HG03103 (cell line): ENCODE results near the gene KLHL40.

Source experiments
- ATAC-seq: cut with Tn5 transposase; IDR thresholded peaks from one replicate; pipeline ENCODE4 v1.9.1; 2021; ENCODE audit warnings: low read depth; ENCODE audit not compliant: unreplicated experiment

Gene KLHL40

DNA sequence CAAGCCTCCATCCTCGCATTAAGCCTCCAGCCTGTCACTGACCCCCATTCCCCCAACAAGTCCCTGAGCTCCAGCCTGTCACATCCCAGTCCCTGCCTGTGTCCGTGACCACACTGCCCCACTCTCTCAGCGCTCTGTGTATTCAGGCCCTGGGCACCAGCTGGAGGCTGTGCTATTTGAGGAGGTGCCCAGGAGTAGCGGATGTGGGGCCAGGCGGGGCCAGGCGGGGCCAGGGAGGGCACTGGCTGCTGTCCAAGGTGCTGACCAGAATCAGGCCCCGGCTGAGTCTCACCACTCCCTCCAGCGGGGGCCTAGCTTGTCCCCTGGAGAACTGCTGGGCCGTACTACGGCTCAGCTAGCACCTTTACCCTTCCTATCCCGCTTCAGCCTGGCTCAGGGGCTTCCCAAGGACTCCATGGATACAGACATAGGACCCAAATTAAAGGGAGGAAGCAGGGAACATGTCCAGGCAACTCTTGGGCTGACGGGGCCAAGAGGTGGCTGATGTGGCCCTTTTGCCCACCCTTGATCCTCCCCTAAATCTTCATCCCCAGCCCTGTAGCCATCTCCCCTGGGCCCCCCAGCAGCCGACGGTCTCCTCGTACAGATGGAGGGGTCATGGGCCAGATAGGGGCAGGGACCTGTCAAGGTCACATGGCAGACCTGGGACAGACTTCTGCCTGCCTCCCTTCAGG lies 16.2 kb downstream of the KLHL40 start:
- no peak for ATAC-seq

DNA sequence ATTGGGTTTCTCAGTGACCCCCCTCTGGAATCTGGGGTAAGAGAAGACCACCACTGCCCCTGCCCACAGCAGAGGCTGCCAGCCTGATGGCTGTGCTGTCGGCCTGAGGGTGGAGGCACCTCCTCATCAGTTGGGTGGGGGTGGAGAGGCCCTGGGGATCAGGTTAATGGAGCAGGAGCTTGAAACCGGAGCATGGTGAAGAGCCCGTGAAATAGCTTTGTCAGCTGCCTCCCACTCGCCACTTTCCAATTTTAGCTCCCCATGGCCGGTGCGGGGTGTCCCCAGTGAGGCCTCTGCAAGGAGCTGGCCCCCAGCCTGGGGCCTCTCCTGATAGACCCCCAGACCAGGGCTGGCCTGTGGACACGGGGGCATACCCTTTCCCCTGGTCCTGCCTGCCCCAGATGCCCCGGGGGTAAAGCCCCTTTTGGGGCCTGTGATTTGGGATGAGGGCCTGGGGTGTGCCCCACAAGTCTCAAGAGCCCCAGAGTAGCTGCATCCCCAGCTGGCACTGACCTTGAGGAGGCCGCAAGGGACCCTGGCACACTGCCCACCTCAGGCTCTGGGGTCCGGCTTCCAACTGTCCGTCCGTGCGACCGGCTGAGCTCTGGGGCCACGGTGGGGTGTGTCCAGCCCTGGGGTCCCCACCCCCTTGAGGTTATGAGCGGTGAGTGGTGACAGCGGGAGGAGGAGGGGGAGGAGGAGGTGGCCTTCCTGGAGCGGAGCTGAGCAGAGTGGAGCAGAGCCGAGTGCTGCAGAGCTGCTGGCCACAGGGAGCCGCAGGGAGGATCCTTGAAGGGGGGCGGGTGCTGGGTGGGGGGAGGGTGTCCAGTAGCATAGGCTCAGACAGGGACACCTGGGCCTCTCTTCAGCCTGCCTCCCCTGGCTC lies 17.0 kb downstream of the KLHL40 start, which contains the start of gene HHATL:
TSS of gene HHATL (minus strand) at position 733 of the 886 bp plus-strand sequence. CDS start 1,972 bp downstream, outside the sequence.
- no peak for ATAC-seq

DNA sequence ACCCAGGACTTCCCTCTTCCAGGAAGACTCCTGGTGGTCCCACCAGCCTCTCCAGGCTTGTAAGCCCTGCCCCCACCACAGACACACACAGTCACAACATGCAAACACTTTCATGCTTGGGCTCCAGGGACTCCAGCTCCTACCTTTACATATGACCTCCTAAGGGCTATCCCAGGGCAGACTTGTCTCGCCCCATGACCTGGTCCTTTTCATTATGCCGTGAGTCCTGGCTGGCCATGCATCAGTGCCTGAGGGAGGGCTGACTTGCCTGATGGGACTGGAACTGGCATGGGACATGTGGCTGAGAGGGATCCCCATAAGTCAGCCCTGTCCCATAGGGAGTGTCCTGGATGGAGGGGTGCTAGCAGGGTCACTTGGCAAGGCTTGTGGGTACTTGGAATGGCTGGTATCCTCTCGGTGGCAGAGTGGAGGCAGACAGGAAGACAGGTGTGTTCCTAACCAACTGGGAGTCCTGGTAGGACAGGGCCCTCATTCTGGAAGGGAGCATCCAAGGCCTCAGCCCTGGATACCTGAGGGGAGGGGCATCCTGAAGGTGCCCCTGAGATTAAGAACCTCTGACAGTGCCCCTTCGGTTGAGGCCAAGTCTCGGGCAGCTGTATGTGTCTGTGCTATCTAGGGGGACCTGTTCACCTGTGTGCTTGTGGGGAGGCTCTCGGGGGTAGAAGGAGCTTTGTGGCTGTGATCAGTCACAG lies 17.8 kb downstream of the KLHL40 start:
- no peak for ATAC-seq

DNA sequence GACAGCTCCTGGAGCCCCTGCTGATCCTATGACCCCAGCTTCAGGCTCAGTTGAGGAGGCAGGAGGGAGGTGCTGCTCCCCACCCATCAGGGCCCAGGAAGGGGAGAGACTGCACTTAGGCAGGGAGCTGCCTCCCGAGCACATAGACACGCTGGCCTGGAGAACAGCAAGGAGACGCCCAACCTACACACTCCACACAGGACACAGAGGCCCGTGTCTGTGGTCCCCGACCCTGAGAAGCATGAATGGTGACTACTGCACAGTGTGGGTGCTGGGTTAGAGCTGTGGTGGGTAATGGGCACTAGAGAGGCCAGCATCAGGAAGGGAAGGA lies 18.3 kb downstream of the KLHL40 start:
- ATAC-seq: no peak

DNA sequence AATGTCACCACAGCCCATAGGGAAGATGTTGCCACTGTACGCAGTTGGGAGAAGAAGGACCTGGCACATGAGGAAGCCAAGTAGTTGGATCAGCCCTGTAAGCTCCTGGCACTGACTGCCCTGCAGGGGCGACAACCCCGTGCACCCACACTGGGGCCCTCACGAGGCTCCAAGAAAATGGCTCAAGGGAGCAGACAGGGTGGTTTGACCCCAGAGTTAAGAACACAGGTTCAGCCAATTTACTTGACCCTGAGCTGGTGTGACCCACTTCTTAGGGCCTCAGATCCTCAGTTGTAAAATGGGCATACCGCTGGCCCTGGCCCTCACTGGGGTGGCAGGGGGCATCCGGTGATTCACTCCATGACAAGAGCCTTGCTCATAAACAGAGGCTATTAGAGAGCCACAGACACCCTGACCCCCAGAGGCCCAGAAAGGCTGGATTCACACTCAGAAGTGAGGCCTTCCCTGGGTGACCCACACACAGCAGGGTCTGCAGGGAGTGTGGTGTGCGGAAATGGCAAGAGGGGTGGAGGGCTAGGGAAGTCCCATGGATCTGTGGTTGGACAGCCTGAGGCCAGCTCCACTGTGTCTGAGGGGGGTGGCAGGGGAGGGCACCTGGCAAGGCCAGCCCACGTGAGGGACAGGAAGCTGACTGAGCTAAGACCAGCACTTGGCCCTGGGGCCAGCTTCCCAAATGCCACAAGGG lies 19.0 kb downstream of the KLHL40 start:
- no peak for ATAC-seq

DNA sequence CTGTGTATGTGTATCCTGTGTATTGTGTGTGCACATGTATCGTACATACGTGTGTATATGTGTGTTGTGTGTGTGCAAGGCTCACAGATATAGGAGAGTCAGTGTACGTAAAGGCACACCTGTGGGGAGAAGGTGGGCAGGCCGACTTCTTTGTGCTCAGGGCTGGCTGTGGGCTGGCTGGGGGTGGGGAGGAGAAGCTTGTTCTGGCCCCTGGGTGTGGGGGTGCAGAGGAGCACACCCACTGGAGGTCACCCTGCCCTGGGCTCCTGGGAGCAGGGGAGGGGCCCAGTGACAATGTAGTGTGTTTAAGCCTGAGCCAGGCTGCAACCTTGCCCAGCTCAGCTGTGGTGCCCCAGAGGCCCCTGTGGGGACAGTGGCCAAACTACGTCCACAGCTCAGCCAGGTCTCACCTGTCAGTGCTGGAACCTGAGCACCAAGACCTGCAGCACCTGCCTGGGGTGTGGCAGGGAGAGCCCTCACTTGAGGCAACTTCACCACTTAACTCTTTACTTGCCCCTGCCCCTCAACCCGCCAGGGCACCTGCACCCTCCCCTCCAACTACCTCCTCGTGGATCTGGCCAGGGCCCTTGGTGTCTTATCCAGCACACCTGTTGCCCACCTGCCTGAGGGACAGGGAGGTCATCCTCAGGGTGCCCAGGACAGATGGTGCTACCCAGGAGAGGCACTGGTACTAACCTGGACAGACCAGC lies 19.9 kb downstream of the KLHL40 start:
- no peak for ATAC-seq

DNA sequence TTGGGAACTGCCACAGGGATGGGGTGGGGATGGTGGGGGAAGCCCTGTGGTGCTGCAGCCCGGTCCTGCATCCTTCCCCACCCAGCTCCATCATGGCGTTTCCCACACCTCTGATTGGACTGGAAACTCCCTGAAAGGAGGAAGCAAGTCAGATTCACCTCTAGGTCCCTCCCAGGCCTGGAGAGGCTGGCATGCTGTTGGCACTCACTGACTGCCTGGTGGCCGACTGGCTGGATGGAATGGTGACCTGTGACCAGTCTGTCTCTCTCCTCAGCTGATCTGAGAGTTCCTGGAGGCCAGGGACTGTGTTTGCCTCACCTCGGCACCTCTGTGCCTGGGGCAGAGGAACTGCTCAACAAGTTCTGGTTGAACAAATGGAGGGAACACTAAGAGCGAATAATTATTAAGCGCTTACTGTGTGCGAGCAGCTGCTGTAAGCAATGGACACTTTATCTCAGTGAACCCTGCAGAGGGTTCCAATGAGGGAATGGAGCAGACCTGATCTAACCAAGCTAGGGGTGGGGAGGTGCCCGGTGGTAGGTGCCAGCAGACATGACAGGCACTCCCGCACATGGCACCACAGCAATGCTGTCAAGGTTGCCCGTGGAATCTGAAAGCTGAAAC lies 20.7 kb downstream of the KLHL40 start:
- ATAC-seq: no peak

DNA sequence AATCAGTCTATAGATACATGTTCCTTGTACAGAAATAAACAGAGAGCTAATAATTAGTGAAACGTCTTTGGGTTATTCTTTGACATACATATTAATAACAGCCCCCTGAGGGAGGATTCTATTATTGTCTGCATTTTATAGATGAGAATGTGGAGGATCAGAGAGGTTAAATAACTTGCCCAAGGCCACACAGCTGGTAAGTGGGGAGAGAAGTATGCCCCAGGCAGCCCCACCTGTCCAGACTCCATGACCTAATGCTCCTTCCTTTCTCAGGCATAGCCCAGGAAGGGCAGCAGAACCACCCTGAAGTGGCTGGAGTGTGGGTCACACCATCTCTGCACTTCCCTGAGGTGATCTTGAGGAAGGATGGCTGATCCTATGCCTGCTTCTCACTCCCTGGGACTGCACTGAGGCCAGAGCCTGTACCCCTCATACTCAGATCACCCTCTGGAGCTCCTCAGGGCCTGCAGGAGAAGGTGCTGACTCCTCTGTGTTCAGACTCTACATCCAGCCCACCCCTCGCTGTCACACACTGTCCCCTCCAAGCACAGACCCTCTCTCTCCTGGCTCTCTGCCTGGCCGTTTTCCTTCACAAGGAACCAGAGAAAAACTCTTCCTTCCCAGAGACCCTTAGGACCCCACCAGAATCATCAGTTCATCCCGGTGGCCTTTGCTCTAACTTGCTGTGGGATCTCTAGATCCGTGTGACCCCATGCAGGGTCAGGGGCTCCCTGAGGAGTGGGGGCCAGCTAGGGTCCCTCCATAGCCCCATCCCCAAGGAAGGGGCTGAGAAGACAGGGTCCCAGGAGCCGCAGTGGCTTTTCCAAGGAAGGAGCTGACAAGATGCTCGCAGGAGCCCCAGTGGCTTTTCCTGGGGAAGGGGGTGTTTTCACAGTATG lies 21.6 kb downstream of the KLHL40 start:
- ATAC-seq: no peak

DNA sequence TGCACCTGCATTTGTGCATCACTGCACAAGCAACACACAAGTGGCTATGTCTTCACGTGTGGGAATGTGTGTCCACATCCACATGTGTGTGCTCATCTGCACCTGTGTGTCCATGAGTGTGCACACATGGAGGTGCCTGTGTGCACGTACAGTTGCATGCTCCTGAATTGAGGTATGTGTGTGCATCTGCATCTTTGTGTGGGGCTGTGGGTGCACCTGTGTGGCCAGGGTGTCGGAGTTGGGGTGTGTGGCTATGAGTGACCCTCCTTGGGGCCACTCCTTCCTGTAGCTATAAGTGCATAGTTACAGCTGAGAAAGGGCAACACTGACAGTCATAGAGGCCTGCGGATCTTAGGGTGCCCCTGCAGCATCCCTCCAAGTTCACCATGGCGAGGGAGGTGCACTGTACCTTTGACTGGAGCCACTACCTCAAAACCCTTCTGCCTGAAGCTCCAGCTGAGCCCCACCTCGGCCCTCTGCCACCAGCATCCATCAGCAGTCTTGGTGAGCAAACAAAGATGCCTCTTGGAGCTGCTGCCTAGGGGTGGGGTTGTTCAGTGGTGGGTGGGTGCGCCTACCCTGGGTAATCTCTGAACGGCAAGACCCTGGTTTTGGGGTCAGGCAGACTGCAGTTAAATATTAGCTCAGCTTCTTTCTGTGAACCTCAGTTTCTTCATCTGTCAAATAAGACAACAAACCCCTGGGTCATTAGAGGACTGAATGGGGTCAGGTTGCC lies 22.5 kb downstream of the KLHL40 start:
- ATAC-seq: no peak

DNA sequence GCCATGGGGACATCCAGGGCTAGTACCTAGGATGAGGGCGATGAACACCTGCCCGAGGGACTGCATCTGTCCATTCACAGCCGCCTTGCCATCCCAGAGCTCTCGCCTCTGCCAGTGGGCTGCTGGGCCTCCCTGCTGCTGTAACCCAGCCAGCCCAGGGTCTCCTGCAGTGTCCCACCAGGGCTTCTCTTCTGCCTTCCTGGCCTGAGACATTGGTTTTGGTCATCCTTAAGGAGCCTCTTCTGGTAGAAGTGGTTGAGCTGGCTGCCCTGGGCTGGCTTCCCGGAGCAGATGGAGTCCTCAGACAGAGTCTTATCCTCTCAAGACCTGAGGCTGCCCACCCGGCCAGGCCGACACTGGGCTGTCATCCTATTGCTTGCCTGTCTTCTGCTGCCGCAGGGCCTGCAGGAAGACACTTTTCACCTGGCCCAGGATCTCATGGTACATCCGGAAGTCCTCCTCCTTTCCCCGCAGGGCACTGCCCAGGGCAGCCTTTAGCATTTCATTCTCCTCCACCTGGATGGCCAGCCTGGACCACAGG lies 23.3 kb downstream of the KLHL40 start:
- no peak for ATAC-seq

DNA sequence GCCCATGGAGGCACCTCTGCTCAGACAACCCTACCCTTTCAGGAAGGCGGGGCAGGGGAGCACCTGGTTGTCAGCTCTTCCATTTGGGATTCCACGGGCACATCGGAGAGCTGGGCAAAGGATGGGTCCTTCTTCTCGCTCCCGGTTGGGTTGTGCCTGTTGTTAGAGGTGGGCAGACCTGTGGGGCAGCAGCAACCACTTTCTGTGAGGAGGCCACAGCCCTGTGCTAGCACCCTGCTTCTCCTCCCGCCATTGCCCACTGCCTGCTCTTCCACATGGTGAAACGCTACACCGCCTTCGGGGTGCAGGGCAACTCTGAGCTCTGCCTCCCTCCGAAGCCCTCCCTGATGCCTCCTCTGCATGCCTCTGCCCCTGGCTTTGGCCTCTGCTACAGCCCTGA lies 24.3 kb downstream of the KLHL40 start:
- ATAC-seq: no peak

DNA sequence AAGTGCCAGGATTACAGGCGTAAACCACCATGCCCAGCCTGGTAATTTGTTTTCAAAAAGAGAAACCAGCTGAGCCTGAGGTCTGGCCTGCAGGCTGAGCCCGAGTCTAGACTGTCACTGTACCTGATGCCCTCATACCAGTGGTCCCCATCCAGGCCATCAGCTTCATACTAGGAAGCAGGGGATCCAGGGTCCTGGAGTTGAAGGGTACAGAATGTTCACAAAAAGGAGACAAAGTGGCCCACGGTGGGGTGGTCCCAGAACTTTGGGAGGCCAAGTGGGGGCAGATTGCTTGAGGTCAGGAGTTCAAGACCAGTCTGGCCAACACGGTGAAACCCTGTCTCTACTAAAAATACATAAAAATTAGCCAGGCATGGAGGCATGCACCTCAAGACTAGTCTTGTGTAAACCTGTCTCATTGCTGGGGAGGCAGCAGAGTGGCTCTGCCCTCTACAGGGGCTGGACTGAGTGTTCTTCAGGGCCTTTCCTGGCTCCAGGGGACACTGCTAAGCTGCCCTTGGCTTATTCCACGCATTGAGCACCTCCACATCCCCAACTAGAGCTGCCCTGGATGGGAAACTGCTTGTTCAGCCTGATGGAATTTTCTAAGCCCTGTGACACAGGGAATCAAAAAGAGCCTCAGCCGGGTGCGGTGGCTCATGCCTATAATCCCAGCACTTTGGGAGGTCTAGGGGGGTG lies 25.1 kb downstream of the KLHL40 start:
- no peak for ATAC-seq

DNA sequence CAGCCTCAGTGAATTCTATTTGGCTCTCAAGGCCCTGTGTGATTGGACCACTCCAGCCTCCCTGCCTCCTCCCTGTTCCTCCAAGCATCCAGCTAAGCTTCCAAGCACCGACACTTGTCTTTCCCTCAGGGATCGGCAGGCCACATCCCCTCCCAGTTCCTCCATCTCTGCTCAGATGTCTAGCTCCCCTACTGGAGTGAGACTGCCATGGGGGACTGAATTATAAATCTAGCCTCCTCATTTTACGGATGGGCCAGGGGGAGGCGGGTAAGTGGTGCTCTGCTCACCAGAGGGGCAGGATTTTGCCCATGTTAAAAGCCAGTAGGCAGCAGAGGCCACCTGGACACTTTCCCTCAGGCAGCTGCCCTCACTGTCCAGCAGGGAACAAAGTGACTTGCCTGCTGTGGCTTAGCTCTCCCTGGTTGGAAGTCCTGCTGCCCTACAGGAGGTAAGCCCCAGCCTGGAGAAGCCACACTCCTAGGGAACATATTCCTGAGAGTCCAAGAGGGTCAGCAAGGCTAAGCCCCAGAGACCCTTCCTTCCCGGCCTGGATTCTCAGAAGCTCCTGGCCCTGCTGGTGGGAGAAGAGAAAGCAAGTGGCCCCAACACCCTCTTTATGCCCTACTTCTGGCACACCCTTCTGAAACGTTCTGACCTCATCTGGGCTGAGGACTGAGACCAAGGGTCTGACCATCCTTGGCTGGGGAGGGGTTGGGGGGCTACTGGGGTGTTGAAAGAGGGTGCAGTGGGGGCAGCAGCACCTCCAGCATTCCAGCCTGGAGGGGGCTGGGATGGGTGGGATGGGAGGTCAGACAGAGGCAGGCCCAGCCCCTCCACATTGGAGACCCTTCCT lies 26.4 kb downstream of the KLHL40 start:
- ATAC-seq: no peak

DNA sequence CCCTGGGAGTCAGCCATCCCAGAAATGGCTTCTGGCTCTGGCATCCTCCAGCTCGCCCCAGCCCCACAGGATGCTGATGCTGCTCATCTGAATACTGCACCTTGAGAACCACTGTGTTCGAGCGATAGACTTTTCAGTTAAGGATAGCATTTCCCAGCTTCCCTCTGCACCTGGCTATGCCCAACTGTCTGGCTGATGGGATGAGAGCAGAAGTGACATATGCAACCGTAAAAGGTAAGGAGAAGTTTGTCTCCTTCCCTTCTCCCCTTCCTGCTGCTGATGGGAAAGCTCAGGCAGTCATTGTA lies 27.0 kb downstream of the KLHL40 start:
- no peak for ATAC-seq

DNA sequence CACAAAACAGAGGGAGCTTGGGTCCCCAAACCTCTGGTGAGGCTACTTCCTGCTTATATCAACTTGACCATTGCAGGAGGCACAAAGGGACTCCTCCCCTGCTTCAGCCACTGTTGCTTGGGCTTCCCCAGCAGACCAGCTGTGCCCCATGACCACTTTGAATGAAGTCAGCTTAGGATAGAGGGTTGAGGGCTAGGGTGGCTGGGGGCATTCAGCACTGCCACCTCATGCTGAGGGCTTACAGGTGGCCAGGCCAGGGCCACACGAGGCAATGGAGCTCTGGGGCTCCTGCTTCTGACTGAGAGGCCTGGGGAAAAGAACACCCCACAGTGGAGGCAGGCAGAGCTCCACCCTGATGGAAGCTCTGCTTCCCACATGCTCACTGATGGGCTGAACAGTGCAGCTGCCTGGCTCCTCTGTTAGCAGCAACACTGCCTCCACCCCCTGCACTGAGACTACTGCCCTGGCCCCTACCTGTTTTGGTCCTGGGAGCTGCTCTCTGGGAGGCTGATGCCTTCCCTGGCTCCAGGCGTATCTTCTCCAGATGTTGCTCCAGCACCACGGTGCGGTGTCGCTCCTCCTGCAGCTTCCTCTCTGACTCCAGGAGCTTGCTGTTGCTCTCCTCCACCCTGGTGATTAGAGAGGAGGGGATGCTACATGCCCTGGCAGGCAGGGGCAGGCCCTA lies 27.5 kb downstream of the KLHL40 start:
- ATAC-seq: no peak

DNA sequence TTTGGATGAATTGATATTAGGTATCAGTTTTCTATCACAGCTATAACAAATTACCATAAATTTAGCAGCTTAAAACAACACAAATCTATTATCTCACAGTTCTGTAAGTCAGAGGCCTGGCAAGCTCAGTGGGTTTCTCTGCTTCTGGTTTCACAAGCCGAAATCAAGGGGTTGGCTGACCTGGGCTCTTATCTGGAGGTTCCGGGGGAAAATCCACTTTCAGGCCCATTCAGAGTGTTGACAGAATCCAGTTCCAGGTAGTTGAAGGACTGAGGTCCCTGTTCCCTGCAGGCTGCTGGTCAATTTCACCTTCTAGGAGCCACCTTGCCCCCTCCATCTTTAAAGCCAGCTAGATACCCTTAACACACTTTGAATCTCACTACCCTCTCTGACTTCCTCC lies 28.4 kb downstream of the KLHL40 start:
- no peak for ATAC-seq
